NCI-H510A (cell line): ENCODE measurements around the gene DSP.

ENCODE experiments used
- DNase-seq: peaks from one replicate; lab custom pipeline; 2025; lab: John Stamatoyannopoulos, UW

Gene DSP

GRCh38 chr6:7534192-7534591 is 7.3 kb upstream of the DSP start:
- no peak for DNase-seq

DNA sequence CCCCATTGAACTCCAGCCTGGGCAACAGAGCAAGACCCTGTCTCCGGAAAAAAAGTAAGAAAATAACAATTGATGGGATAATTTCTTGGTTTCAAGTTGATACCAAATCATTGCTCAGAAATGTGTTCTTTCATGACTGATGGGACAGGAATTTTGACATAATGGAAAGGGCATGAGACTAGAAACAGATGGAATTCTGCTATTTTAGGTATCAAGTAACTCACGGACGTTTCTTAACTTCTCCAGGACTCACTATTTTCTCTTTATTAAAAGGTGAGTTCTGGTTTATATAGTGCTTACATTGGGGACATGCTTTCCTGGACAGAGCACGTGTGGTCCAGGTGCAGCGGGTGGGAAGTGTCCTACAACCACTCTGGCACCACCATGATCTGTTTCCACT is 6.0 kb upstream of the DSP start:
- no peak for DNase-seq

- DNase-seq, result no peak
These were observed 3.8 kb upstream of the DSP start for GRCh38 chr6:7537565-7538174.

GRCh38 chr6:7538484-7538883 is 3.0 kb upstream of the DSP start:
- DNase-seq, result no peak

GRCh38 chr6:7540595-7540994 is 876 bp upstream of the DSP start:
- DNase-seq, result no peak

DNA sequence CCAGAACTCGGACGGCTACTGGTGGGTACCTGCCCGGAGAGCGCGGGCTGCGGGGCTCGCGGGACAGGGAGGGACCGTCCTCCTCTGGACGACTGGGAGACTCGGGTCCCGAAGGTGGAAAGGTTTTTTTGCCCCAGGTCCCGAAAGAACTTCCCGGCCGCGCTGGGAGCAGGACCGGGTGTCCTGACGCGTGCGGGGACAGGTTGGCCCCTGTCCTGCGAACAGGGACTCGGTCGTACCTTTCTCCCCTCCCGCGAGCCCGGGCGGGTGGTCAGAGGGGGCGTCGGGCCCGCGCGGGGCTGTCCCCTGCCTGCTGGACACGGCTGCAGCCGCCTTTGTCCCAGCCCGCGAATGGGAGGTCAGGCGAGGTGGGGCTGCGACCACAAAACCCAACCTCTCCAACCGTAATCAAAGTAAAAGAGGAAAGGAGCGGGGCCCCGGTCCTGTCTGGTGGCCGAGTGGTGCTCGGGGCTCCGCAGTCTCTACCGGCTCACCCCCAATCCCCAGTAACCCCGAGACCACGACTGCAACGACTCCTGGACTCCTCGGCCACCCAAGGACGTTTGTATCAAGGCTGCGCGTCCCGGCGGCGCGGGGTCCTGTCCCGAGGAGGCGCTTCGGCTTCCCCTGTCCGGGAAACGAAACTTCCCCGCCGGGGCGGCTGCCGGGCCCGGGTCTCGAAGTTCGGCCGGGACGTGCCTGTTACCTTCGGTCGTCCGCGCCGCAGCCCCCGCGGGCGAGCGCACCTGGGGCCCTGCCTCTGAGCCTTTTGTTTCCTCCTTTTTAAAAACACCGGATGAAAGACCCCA is 798 bp downstream of the DSP start:
- no peak for DNase-seq

- DNase-seq, result no peak
These were observed 1.6 kb downstream of the DSP start for GRCh38 chr6:7542874-7543624.

- DNase-seq, result no peak
These were observed 2.4 kb downstream of the DSP start for GRCh38 chr6:7543789-7544424.

GRCh38 chr6:7544597-7544996 is 3.1 kb downstream of the DSP start:
- DNase-seq, result no peak

GRCh38 chr6:7545316-7546019 is 4.0 kb downstream of the DSP start:
- DNase-seq, result no peak

GRCh38 chr6:7546020-7546369 is 4.5 kb downstream of the DSP start:
- no peak for DNase-seq

DNA sequence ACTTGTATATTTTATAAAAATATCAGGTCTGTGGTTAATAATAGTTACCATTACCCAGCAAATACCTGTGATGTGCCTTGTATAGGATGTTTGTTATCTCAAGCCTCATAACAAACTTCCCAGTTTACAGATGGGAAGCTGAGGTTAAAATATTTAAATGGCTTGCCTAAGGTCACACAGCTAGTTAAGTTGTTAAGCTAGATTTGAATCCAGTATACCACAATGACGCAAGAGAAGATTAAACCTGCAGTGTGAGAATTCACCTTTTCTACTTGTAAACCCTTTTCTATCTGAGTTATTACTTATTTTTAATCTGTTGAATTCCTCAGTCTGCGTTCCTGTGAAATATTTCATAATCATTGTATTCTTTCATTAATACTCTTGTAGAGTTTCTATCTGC is 4.9 kb downstream of the DSP start:
- no peak for DNase-seq

DNA sequence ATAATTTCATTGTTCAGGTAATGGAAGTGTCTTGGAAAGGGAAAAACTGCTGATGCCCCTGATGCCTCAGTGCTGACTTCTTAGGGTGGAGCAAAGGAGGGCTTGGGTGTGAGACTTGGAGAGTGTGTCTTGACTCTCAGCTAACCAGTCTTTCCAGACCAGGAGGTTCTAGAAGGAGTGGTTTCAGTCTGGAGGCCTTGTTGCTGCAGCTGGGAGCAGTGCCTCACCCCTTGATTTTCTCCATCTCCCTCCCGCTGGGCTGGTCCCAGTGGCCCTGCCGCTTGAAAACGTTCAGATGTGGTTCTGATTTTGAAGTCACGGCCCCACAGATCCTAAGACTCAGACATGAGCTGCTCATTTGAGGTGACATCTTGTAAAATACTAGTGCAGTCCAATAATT is 5.4 kb downstream of the DSP start:
- no peak for DNase-seq

- no peak for DNase-seq
These were observed 5.8 kb downstream of the DSP start for GRCh38 chr6:7547315-7547714.

DNA sequence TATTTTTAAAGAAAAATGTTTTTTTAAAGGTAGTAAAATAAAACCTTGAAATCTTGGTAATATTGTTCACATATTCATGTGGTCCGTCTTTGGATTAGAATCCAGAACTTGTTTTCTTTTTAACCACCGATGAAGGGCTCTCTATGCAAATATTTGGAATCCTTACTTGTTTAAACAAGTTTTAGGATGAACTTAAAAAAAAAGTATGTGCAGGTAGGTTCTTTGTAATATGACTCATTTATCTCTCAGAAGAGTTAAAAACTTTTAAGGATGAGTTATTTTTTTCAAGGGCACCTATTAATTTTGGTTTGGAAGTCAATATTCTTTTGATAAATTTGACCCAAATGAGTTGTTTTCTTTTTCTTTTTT is 8.9 kb downstream of the DSP start:
- DNase-seq, result no peak

DNA sequence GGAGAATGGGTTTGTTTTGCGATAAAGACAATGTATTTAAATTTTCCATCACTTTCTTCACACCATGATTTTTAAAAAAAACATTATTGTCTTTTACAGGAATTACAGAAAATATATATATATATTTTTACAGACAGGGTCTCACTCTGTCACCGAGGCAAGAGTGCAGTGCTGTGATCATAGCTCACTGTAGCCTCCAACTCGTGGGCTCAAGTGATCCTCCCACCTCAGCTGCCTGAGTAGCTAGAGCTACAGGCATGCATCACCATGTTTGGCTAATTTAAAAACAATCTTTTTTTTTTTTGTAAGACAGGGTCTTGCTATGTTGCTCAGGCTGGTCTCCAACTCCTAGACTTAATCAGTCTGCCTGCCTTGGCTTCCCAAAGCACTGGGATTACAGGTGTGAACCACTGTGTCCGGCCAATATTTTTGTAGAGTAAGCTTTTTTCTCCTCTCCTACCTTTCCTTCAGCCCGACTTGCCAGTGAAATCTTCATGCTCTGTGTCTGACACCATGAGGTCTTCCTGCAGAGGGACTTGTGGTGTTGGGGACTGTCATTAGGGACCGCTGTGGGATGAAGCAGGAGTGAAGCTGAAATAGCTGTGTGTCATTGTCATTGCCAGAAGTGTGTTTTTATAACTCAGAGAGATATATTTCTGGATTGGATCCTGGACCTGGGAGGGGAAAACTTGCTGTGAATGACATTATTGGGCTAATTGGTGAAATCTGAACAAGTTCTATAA is 13.2 kb downstream of the DSP start:
- DNase-seq, result no peak

GRCh38 chr6:7555671-7556070 is 14.2 kb downstream of the DSP start:
- no peak for DNase-seq

DNA sequence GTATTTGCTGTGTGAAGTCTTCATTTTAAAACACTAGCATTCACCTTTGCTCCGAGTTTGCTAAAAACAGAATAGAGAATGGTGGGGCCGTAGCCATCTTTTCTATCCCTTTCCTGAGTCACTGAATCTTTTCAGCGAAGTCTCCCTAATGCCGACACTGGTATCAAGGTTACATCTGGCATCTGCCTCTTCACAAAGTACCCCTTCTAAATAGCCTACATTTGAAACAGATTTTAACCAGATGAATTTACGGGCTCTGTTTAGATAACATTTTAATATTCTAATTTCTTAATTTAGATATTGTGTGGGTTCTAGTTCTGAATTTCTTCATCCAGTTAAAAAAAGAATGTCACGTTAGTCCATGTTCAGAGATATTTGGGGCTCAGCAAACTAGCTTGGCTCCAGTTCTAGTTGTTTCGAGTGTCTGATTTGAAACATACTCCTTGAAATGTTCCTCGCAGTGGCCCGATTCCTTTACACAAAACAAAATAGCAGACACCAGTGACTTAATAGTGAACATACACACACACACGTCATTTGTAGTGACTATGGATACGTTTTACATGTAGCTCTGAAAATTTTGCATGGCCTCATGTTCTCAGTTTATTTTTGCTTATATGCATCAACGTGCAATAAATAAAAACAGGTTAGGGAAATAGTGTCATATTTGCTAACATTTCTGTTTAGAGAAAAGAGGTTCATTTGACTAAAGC is 15.1 kb downstream of the DSP start:
- no peak for DNase-seq

GRCh38 chr6:7557652-7558051 is 16.2 kb downstream of the DSP start:
- DNase-seq, result no peak

DNA sequence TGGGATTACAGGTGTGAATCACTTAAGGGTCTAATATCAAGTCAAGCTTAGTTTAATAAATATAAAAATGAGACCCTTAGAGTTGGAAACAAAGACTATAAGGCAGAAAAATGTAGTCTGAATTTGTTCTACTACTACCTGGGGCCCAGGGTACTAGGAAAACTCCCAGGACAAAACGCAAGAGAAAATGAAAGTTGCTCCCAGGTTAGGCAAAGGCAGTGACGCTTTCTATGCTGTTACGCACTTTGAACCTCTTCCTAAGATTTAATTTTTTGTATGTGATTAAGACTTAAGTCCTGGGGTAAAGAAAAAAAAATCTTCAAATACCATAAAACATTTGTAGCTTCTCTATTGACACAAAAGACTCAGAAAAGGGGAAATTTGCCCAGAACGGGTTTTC is 17.3 kb downstream of the DSP start:
- DNase-seq, result no peak

DNA sequence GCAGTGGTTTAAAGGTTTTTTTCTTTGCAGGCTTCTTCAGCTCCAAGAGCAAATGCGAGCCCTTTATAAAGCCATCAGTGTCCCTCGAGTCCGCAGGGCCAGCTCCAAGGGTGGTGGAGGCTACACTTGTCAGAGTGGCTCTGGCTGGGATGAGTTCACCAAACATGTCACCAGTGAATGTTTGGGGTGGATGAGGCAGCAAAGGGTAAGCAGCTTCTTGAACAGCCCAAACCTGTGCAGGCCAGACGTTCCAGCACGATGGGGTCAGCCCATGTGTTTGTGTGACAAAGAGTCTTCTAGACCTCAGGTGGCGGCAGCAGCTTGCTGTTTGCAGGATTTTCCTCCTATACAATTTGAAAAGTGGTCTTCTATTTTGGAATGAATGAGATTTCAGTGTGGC is 17.7 kb downstream of the DSP start:
- DNase-seq, result no peak
